SKM-1 (cell line): ENCODE data around the gene HERPUD2.
"Not testable (repeated sequence)": the region's sequence is repeated elsewhere in the genome, so short reads cannot be mapped to it uniquely, and the experiment has no call there.

Experiments used
- DNase-seq: peaks from one replicate; lab custom pipeline; 2025; ENCODE audit not compliant: unreplicated experiment; lab: John Stamatoyannopoulos, UW

Gene HERPUD2

DNA sequence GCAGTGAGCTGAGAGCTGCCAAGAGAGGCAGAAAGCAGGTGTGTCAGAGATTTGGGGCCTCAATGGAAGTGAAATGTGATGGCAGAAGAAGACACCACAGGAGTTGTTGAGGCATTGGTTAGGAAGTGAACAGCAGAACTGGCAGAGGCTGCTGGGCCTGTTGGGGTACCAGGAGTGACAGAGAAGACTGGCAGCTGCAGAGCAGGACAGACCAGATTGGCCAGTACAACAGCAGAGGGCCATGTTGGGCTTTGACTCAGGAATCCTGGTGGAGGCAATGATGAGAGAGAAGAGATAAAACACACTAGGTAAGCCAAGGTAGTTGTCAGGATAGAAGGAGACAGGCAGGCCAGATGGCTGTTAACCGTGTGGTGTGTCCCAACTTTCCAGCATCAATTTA, 19.9 kb upstream of the HERPUD2 start:
- no peak for DNase-seq

DNA sequence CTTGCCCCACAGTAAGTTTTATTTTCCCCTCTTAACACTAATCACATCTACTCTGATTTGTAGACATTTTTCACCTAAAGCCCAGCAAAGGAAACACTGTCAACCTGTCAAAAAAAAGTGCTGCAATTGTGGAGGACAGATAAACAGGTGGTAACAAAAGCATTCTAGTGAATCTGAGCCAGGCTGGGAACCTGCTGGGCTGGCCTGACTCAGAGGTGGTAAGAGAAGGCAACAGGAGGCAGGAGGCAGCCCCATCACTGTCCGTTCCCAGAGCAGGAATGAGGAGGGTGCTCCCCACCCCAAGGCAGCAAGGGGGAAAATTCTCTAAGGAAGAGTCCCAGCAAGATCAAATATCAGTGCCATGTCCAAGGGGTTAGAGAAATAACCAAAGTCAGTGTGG, 19.5 kb upstream of the HERPUD2 start:
- no peak for DNase-seq

DNA sequence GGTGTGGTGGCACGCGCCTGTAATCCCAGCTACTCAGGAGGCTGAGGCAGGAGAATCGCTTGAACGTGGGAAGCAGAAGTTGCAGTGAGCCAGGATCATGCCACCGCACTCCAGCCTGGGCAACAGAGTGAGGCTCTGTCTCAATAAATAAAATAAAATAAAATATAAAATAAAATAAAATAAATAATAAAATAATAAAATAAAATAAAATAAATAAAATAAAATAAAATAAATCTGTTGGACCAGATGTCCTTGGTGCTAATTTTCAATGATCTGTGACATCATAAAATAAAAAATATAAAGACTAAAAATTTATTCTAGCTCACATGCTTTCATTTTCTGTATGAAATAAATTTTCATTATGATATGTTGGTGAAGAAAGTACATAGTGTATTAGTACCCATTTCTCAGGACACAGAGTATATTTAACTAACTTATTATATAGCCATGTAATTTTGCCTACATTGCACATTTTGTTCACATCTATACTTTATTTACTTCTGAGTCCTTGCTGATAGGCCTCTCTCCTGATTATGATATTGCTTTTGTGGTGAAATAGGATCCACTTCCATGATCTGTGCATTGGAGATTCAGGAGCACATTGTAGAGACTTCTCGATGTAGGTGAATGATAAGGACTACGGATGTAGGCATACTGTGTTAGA, 17.8 kb upstream of the HERPUD2 start:
- DNase-seq, result no peak

DNA sequence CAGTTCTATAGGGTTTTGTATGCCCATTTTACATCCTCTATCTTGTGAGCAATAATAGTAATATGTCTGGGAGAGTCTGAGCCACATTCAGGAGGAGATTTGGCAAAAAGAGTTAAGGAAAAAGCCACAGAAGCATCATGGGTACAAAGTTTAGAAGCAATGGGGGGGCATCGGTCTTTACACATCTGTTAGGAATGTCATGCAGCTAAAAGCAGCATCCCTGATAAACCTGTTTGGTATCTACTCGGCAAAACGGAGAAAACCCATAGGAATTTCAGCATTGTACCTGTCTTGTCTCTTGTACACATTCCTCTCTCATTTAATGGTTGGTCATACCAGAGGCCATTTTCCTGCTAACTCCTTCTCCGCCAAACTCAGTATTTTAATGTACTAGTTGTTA, 12.5 kb upstream of the HERPUD2 start:
- DNase-seq, result no peak

DNA sequence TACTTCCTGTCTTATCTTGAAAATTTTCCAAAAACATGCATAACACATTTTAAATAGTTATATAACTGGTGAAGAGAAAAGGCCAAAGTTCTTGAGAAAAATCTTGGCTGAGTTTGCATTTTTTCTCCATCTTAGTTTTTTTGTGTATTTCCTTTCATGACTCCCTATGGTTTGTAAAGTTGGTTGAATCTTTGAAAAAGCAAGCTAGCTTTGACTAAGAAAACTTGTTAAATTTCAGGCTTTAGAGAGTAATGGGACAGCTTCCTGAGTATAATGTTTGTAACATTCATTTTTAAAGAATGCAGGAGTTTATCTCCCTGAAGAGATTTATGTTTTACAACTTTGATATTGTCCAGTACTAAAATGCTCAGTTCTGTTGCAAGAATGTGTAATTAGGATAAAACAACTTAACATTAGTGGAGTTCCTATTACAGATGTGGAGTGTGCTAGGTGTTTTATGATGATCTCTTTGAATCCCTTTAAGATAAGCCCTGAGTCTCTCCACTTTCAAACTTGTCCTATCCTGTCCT, 11.1 kb upstream of the HERPUD2 start:
- no peak for DNase-seq

DNA sequence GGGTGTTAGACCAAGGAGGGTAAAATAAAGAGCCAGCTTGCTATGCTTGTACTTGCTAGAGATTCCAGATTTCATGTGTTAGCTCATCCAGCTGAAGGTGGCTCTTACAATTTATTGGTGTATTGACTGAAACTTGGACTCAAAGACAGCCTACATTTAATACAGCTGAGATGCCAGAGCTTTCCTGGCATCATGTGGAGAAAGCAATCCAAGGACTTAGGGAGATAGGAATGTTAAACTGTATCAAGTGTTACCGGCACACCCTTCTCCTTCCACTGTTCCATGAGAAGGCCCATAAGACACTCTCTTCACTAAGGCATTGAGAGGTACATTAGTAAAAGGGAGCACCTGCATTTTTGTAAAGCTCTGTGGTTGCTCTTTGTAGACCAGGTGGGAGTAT, 9.3 kb upstream of the HERPUD2 start:
- no peak for DNase-seq

DNA sequence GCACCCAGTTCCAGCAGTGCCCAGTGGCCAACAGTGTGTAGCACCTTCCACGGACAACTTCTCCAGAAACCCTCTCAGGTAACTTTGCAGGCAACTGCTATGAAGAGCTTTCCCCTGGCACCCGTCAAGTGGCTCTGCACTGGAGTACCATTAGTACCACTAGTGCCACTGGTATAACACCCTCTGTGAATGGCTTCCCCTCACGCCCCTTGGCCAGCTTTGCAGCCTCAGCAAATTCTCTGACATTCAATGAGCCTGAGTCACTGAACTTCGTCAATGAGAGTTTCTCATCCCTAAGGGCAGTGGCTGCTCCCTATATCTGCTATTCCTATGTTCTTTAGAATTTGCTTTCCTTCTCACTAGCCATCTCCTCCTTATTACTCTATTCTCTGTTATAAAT, 7.6 kb upstream of the HERPUD2 start:
- DNase-seq, result no peak

DNA sequence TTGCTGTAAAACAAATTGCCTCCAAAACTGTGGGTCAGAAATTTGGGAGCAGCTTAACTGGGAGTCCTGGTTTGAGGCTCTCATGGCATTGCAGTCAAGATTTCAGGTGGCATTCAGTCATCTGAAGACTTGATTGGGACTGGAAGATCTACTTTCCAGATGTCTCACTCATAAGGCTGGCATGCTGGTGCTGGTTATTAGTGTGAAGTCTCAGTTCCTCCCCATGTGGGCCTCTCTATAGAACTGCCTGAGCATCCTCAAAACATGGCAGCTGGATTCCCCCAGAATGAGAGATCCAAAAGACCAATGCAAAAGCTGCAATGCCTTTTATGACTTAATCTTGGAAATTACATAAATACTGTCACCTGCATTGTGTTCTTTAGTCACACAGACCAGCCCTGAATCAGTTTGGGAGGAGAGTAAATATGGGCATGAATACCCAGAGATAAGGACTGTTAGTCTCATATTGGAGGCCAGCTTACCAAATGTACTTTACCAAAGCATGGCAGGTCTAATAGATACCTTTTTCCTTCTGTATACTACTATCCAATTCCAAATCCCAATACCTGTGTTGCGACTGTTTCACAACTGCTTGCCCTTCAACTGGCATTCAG, 6.5 kb upstream of the HERPUD2 start:
- no peak for DNase-seq

DNA sequence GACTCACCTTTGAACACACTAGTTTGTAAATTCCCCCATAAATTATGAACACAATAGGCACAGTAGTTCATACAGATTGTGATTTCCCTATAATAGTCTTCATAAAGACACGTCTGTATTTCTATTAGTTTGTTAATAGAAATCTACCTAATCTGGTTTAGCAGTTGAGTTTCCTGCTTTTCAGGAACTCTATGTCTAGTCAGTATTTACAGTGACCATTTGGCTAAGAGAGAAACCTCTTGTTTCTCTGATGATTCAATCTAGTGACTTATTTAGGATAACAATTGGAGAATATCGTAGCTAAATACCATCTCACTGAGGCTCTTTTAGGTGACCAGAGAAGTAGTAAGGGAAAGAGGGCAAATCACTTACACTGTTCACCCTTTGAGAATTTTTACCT, 5.9 kb upstream of the HERPUD2 start:
- DNase-seq, result no peak

DNA sequence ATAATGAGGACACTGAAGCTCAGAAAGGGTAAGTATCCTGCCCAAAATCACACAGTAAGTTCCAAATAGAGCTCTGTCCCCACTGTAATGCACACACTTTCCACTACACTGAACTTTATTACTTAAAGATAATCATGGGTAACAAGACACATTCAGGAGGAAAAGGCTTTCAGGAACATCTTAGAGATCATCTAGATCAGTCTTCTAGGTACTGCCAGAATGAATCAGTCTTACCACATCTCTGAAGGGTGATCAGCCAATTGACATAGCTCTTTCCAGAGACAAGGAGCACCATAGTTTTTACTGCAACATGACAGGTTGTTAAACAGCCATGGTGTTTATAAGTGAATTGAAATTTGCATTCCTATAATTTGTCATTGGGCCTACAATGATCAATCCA, 5.4 kb upstream of the HERPUD2 start:
- no peak for DNase-seq

DNA sequence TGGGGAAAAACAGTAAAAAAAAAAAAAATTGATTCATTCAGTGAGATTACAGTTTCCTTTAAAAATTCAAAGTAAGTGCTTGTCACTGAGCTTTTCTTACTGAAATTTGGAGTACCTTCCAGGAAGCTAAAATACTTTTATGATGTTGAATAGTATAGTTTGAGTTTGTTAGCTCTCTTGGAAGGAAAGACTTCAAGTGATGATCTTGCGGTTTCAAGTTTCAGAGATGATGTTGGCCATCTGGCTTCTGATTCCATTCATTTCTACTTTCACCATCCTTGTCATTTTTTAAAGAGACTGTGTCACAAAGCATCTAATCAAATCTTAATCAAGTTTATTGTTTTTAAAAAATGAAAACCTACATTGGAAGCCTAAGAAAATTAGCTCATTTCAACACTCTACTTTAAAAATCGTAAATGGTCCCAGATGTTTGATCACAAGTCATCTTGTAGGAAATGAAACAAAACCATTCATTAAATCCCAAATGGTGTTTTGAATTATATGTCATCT, 4.9 kb upstream of the HERPUD2 start:
- DNase-seq, result no peak

DNA sequence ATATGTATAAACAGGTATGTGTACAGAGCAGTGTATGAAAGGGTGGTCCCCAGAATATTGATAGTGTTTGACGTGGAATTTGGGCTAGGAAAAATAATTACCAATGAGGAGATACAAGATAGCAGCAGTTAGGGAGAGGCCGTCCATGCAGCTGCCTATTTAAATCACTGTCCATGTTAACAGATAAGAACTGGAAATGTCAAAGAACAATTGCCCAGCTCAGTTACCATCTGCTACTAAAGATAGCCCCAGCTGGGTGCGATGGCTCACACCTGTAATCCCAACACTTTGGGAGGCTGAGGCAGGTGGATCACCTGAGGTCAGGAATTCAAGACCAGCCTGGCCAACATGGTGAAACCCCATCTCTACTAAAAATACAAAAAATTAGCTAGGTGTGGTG, 3.4 kb upstream of the HERPUD2 start:
- DNase-seq, result not testable (repeated sequence)

DNA sequence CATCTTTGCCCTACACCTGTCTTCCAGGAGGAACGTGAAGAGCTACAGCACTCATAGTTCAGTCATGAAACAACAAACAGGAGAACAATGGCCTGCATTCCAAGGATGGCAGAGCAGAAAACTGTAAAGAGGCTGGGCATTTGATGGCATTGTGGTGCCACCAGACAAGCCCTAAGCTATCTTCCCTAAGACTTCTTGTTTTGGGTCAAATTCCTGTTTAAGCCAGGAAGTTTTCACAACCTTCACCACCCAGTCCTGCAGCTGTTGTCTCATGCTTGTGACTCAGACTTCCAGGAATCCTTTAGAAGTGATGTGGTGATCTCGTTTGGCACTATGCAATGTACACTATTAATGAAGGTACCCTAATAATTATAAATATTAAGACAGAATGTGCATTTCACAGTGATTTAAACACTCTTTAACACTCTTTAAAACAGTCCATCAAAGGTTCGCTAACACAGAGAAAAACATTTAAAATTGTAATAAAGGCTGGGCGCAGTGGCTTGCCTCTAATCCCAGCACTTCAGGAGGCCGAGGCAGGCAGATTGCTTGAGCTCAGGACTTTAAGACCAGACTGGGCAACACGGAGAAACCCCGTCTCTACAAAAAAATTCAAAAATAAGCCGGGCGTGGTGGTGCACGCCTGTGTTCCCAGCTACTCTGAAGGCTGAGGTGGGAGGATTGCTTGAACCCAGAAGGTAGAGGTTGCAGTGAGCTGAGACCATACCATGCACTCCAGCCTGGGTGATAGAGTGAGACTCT, 2.7 kb upstream of the HERPUD2 start:
- no peak for DNase-seq

DNA sequence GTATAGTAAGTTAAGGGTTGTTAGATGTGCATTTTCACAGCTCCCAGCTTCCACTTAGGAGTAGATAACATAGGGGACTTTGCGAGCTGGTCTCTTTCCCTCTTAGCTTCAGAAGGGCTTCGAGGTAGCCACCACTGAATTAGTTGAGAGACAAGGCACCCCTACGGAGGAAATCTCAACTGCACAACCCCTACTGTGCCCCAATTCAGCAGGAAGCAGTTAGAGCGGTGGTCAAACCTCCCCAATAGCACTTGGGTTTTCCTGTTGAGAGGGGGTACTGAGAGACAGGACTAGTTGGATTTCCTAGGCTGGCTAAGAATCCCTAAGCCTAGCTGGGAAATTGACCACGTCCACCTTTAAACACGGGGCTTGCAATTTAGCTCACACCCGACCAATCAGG, 1.1 kb upstream of the HERPUD2 start:
- no peak for DNase-seq

DNA sequence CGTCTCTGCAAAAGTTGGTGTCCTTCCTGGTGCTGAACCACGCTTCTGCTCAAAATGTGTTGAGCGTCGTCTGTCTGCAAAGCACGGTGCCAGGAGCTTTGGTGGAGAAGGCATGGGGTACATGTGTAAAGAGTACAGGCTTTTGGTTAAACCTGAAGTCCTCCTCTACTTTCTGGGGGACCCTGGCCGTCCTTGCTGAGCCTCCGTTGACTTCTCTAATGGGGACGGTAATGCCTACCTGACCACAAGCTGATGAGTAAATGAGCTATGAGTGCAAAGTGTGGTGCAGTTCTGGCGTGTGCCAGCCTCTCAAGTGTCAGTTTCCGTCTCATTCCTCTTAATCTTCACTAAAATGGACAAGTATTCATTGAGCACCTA, 527 bp upstream of the HERPUD2 start:
- DNase-seq, result no peak

DNA sequence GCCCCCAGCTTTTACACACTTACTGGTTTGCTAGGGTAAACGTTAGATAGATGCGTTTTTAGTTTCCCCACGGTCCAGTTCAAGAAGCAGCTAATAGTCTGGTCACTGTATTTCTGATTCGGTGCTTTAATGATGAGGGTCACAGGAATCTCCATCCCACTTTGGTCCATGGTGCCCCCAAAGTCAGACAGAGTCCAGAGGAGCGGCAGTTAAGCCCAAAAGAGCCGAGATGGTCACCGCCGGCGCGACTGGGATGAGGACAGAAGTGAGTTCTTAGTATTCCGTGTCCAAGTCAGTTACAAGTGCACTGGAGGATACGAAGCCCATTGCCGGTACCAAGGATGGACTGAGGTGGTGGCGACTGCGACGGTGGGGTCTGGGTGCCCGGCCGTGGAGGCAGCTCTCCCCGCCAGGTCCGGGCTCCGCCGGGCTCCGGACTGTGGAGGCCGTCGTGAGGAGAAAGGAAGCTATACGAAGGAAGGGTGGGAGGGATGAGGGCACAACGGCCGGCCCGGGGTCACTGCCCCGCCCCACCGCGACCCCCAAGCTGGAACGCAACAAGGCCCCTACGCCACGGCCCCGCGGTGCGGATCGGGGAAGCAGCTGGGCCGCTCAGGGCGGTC, 663 bp downstream of the HERPUD2 start:
- no peak for DNase-seq

DNA sequence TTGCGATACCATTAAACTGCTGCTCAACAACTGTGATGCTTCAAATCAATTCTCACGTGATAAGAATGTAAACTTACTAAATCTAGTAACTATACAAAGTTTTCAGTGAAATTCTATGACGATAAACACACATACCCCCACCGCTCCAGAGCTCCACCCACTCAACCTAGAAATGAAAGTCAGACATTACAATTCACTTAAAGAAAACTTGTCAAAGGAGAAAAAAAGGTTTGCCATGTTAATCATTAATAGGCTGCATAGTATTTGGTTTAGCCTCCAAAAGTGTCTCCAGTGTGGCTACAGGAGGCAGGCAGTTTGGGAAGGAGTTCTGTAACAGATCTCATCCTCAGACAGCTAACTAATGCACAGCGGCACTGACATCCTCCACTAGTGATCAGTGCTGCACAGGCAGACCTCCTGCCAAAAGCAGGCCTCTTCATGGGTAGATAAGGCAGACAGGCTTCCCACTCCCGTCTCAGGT, 3.1 kb downstream of the HERPUD2 start:
- DNase-seq, result no peak

DNA sequence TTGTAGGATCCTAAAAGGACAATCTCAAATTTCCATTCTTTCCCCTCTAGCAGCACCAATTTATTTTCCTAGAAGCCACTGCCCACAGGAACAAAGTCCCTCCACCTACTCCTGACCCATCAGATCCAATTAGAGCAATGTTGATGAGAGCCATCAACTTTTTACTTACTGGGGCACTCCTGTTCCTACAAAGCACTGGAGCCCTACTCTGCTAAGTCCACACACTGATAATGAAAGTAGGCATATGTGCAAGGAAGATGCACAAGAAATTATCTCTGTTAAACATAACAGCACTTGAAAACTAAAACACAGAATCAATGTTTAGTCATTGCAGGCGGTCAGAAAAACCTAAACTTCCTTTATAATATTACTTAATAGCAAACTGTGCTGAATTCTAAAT, 3.6 kb downstream of the HERPUD2 start:
- DNase-seq, result no peak

DNA sequence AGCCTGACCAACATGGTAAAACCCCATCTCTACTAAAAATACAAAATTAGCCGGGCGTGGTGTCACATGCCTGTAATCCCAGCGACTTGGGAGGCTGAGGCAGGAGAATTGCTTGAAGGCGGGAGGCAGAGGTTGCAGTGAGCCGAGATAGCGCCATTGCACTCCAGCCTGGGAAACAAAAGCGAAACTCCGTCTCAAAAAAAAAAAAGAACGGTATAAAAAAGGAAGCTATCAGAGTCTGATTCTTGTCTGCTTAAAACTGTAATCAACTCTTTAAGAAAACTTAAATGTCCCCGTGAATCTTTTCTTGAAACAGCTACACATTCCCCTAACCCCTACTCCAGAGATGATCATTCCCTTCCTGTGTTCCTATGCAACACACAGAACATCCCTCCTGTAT, 4.3 kb downstream of the HERPUD2 start:
- not testable (repeated sequence) for DNase-seq

DNA sequence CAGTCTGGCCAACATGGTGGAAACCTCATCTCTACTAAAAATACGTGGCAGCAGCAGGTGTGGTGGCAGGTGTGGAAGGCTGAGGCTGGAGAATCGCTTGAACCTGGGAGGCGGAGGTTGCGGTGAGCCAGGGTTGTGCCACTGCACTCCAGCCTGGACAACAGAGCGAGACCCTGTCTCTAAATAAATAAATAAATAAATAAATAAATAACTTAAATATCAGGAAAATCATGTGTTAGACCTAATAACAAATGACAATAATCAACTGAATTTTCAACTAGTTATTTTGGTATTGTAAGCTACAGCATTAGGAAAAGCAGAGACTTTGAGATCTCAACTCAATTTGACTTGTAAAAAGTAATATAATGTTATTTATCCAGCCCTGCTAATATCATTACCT, 9.2 kb downstream of the HERPUD2 start:
- DNase-seq, result no peak

DNA sequence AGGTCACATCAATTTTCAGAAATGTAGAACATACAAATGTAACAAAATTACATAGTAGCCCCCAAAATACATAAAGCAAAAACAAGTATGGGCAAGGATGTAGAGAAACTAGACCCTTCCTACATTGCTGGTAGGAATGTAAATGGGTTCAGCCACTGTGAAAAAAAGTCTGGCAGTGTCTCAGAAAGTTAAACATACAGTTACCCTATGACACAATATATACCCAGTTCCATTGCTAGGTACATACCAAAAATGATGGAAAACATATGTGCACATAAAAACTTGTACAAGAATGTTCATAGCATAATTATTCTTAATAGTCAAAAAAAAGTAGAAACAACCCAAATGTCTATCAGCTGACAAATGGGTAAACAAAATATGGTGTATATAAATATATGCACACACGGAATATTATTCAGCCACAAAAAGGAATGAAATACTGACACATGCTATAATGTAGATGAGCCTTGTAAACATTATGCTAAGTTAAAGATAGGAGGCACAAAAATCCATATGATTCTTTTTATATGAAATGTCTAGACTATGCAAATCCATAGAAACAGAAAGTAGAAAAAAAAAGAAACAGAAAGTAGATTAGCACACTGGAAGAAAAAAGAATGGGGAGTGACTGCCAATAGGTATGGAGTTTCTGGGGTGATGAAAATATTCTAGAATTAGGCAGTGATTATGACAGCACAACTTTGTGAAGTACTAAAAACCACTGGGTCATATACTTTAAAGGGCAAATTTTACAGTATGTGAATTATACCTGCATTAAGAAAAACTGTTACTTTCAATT, 13.5 kb downstream of the HERPUD2 start:
- DNase-seq, result no peak
